ENCODE results near the gene RNF213.

RNF213 gene

GRCh38 chr17:80372456-80372855 is 111.8 kb downstream of the RNF213 start:
- H3K79me2 ChIP-seq (ENCODE audit: insufficient read depth, low read length), result no peaks in the 10 kb centered on the region
- no peaks in the 10 kb centered on the region for H3K36me3 ChIP-seq (ENCODE audit: low read length)
- no peaks in the 10 kb centered on the region for H3F3A ChIP-seq (ENCODE audit: insufficient read depth)
- no peaks in the 10 kb centered on the region for H3K9me2 ChIP-seq (replicated peaks; ENCODE audit: insufficient read depth, low read length)
- no peak overlapping the region for H3K9ac ChIP-seq (ENCODE audit: low read length)
- H3K27ac ChIP-seq (ENCODE audit: low read depth, low read length), result no peak overlapping the region
- H3K4me3 ChIP-seq (ENCODE audit: insufficient read depth, low read length, poor library complexity, severe bottlenecking), result no peak overlapping the region
- H4K20me1 ChIP-seq (ENCODE audit: low read depth, low read length), result no peaks in the 10 kb centered on the region
- H2AFZ ChIP-seq (ENCODE audit: low read depth, low read length, severe bottlenecking), result no peak overlapping the region
- no peaks in the 10 kb centered on the region for H3K9me3 ChIP-seq (ENCODE audit: insufficient read depth, low read length)
- H3K27me3 ChIP-seq (ENCODE audit: low read length), result no peaks in the 10 kb centered on the region
- no peak for TF ChIP-seq EZH2phosphoT487 (conservative IDR thresholded peaks at IDR 0.05; ENCODE audit: low read length)
- TF ChIP-seq CTCF (IDR thresholded peaks at IDR 0.05; ENCODE audit: insufficient read depth, low read length, poor library complexity, severe bottlenecking), result no peak
- H3K4me2 ChIP-seq (ENCODE audit: low read depth, low read length, poor library complexity, severe bottlenecking), result no peak overlapping the region

DNA sequence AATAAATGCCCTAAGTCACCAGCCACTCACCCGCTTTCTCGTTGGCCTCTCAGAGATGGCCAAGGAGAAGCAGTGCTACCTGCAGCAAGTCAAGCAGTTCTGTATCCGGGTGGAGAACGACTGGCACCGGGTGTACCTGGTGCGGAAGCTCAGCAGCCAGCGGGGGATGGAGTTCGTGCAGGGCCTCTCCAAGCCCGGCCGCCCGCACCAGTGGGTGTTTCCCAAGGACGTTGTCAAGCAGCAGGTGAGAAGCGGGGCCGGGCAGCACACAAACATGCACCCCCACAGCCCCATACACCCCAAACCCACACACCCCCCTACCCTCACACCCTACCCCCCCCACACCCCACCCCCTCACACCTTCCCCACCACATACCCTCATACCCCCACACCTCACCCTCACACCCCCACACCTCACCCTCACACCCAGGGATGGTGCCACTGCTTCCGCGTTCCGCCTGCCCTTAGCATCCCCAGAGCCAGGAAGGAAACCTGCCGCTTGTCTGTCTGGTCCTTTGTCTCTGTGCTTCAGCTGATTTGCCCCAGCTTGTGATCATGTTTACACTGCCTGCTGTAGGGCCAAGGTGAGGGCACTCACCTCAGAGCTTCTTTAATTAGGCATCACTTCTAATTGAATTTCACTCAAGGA is 112.4 kb downstream of the RNF213 start:
- H3K27ac ChIP-seq (ENCODE audit: low read depth, low read length), result no peak overlapping the region
- no peaks in the 10 kb centered on the region for H3F3A ChIP-seq (ENCODE audit: insufficient read depth)
- H3K4me2 ChIP-seq (ENCODE audit: low read depth, low read length, poor library complexity, severe bottlenecking), result no peak overlapping the region
- no peaks in the 10 kb centered on the region for H3K9me3 ChIP-seq (ENCODE audit: insufficient read depth, low read length)
- no peak overlapping the region for H2AFZ ChIP-seq (ENCODE audit: low read depth, low read length, severe bottlenecking)
- H3K9ac ChIP-seq (ENCODE audit: low read length), result no peak overlapping the region
- no peaks in the 10 kb centered on the region for H3K27me3 ChIP-seq (ENCODE audit: low read length)
- no peaks in the 10 kb centered on the region for H3K79me2 ChIP-seq (ENCODE audit: insufficient read depth, low read length)
- H3K4me3 ChIP-seq (ENCODE audit: insufficient read depth, low read length, poor library complexity, severe bottlenecking), result no peak overlapping the region
- H3K9me2 ChIP-seq (replicated peaks; ENCODE audit: insufficient read depth, low read length), result no peaks in the 10 kb centered on the region
- H4K20me1 ChIP-seq (ENCODE audit: low read depth, low read length), result no peaks in the 10 kb centered on the region
- TF ChIP-seq CTCF (IDR thresholded peaks at IDR 0.05; ENCODE audit: insufficient read depth, low read length, poor library complexity, severe bottlenecking) (no peak), EZH2phosphoT487 (conservative IDR thresholded peaks at IDR 0.05; ENCODE audit: low read length) (no peak)
- no peaks in the 10 kb centered on the region for H3K36me3 ChIP-seq (ENCODE audit: low read length)

- Histone ChIP-seq H4K20me1 (ENCODE audit: low read depth, low read length) (no peaks in the 10 kb centered on the region), H3F3A (ENCODE audit: insufficient read depth) (no peaks in the 10 kb centered on the region), H3K36me3 (ENCODE audit: low read length) (no peaks in the 10 kb centered on the region), H3K27me3 (ENCODE audit: low read length) (no peaks in the 10 kb centered on the region), H3K9ac (ENCODE audit: low read length) (no peak overlapping the region), H2AFZ (ENCODE audit: low read depth, low read length, severe bottlenecking) (no peak overlapping the region), H3K79me2 (ENCODE audit: insufficient read depth, low read length) (no peaks in the 10 kb centered on the region), H3K9me3 (ENCODE audit: insufficient read depth, low read length) (no peaks in the 10 kb centered on the region), H3K4me3 (ENCODE audit: insufficient read depth, low read length, poor library complexity, severe bottlenecking) (no peak overlapping the region), H3K4me2 (ENCODE audit: low read depth, low read length, poor library complexity, severe bottlenecking) (no peak overlapping the region), H3K9me2 (replicated peaks; ENCODE audit: insufficient read depth, low read length) (no peaks in the 10 kb centered on the region), H3K27ac (ENCODE audit: low read depth, low read length) (no peak overlapping the region)
- no peak for TF ChIP-seq CTCF (IDR thresholded peaks at IDR 0.05; ENCODE audit: insufficient read depth, low read length, poor library complexity, severe bottlenecking)
- no peak for TF ChIP-seq EZH2phosphoT487 (conservative IDR thresholded peaks at IDR 0.05; ENCODE audit: low read length)
Measured at GRCh38 chr17:80374039-80374731, 113.5 kb downstream of the RNF213 start.

All from SU-DHL-6 (cell line).